Suprapubic skin (tissue), 4 donors: ENCODE data around the gene SCYL1. TPM values are rescaled to one million over a fixed set of nuclear protein-coding genes. Genes with fewer than 3 reads are reported as not detected.

Experiments used
- DNase-seq, 2 donors: peaks; one replicate each; pipeline ENCODE4 v3.0.0-alpha.2; 2019; ENCODE audit warnings: low spot score in 2 of 2
- H3K27ac ChIP-seq: fragments of 200-600 bp; sonication (generic); one replicate; pipeline ENCODE4 v1.5.1; 2019
- H3K27me3 ChIP-seq: fragments of 200-600 bp; sonication (generic); one replicate; pipeline ENCODE4 v1.5.1; 2019
- H3K36me3 ChIP-seq: fragments of 200-600 bp; sonication (generic); one replicate; pipeline ENCODE4 v1.5.1; 2019
- H3K4me1 ChIP-seq: fragments of 200-600 bp; sonication (generic); one replicate; pipeline ENCODE4 v1.5.1; 2019
- H3K4me3 ChIP-seq: fragments of 200-600 bp; sonication (generic); one replicate; pipeline ENCODE4 v1.5.1; 2019; ENCODE audit warnings: mild to moderate bottlenecking
- H3K9me3 ChIP-seq: fragments of 200-600 bp; sonication (generic); one replicate; pipeline ENCODE4 v1.5.1; 2019
- CTCF ChIP-seq, 2 donors: fragments of 200-600 bp in 1 of 2; fragments of 450-650 bp in 1 of 2; sonication (generic) in 1 of 2; IDR thresholded peaks; one replicate each; pipeline ENCODE4 v1.5.1; 2016 to 2019; ENCODE audit warnings: antibody characterized with exemption in 2 of 2, mild to moderate bottlenecking in 1 of 2, moderate library complexity in 1 of 2
- EP300 ChIP-seq: sonication (generic); formaldehyde crosslinking; IDR thresholded peaks from one replicate; pipeline ENCODE4 v1.6.1; 2017; ENCODE audit warnings: antibody characterized with exemption
- POLR2A ChIP-seq, 2 donors: fragments of 450-650 bp; IDR thresholded peaks; one replicate each; pipeline ENCODE4 v1.6.1; 2017; ENCODE audit warnings: antibody characterized with exemption in 2 of 2, mild to moderate bottlenecking in 2 of 2, moderate library complexity in 2 of 2
- POLR2AphosphoS5 ChIP-seq, 3 donors: sonication (generic); formaldehyde crosslinking; IDR thresholded peaks; one replicate each; pipeline ENCODE4 v1.6.1; 2017; ENCODE audit warnings: antibody characterized with exemption in 3 of 3
- WGBS: methylation state at CpG from one replicate; pipeline ENCODE4 v1.1.5; 2018; 5-methylcytosine and 5-hydroxymethylcytosine counted together
- total RNA-seq, 4 donors: library from RNA; depleted of rRNA; stranded (reverse); fragments of >200 nt; gene quantifications; one replicate each; pipeline ENCODE4 v1.1.0, GENCODE V29; 2016

Gene SCYL1
- total RNA-seq, 4 donors from 2014 or later, result 63.2 to 83.6 (median 78.4) TPM

DNA sequence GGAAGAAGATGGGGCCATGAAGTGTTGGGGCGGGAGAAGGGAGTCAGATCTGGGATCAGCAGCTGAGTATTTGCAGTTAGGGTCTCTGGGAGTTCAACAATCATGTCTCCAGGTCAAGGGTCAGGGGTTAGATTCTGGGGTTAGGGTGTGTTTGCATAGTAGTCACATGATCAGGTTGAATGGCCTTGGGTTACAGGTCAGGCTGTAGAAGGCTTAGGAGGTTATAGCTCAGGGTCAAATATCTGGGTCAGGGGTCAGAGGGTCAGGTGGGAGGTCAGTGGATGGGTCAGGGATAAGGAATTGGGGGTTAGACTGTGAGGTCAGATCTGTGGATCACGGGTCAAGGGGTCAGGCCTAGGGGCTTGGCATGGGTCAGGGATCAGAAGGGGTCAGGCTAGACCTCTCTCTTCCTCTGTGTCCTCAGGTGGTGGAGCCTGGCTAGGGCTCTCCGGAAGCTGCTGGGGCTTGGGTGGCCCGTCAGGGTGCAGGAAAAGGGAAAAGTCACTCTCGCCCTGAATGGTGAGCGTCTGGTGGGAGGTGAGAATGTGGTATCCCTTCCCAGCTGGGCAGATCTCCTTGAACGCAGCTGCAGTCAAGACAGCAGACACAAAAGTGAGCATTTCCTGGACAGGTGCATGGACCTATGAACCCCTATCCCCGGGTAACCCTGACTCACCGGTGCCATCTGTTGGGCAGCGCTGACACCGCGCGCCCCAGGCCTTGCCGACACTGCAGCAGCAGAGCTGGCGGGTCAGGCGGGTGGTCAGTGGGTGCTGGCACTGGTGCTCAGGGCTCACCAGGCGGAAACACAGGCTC, 26.9 kb downstream of the SCYL1 start:
- DNase-seq, result no peak
- H3K36me3 ChIP-seq, result peaks cover 14% of the 10 kb centered on the region
- no peak overlapping the region for H3K27ac ChIP-seq
- WGBS, result 89% methylated on average over 6 of the region's 17 CpGs
- TF ChIP-seq POLR2AphosphoS5 (IDR thresholded peaks at IDR 0.05) (no peak), CTCF (IDR thresholded peaks at IDR 0.05) (peak in 1 of 2 donors; percentile 56)
- H3K27me3 ChIP-seq, result no peaks in the 10 kb centered on the region
- no peak overlapping the region for H3K4me3 ChIP-seq
- H3K4me1 ChIP-seq, result peaks cover 53% of the 10 kb centered on the region
- H3K9me3 ChIP-seq, result no peaks in the 10 kb centered on the region

GRCh38 chr11:65552388-65552951, 27.6 kb downstream of the SCYL1 start:
- peaks cover 57% of the 10 kb centered on the region for H3K4me1 ChIP-seq
- peaks cover 14% of the 10 kb centered on the region for H3K36me3 ChIP-seq
- no peak for DNase-seq
- TF ChIP-seq CTCF (IDR thresholded peaks at IDR 0.05) (no peak), POLR2A (IDR thresholded peaks at IDR 0.05) (no peak), POLR2AphosphoS5 (IDR thresholded peaks at IDR 0.05) (no peak), EP300 (no peak)
- H3K27me3 ChIP-seq, result no peaks in the 10 kb centered on the region
- no peak overlapping the region for H3K27ac ChIP-seq
- H3K9me3 ChIP-seq, result no peaks in the 10 kb centered on the region
- 89% methylated on average over 5 of the region's 9 CpGs for WGBS
- no peak overlapping the region for H3K4me3 ChIP-seq

- Histone ChIP-seq H3K9me3 (no peaks in the 10 kb centered on the region), H3K27me3 (no peaks in the 10 kb centered on the region), H3K4me1 (peaks cover 67% of the 10 kb centered on the region), H3K36me3 (peaks cover 14% of the 10 kb centered on the region), H3K4me3 (no peak overlapping the region), H3K27ac (no peak overlapping the region)
- WGBS, result 55% methylated on average over 11 of the region's 37 CpGs
- TF ChIP-seq POLR2A (IDR thresholded peaks at IDR 0.05), result no peak
- TF ChIP-seq POLR2AphosphoS5 (IDR thresholded peaks at IDR 0.05), result no peak
- TF ChIP-seq CTCF (IDR thresholded peaks at IDR 0.05), result no peak
- TF ChIP-seq EP300, result no peak
- no peak for DNase-seq
Observed at GRCh38 chr11:65553301-65554001, 28.6 kb downstream of the SCYL1 start.

DNA sequence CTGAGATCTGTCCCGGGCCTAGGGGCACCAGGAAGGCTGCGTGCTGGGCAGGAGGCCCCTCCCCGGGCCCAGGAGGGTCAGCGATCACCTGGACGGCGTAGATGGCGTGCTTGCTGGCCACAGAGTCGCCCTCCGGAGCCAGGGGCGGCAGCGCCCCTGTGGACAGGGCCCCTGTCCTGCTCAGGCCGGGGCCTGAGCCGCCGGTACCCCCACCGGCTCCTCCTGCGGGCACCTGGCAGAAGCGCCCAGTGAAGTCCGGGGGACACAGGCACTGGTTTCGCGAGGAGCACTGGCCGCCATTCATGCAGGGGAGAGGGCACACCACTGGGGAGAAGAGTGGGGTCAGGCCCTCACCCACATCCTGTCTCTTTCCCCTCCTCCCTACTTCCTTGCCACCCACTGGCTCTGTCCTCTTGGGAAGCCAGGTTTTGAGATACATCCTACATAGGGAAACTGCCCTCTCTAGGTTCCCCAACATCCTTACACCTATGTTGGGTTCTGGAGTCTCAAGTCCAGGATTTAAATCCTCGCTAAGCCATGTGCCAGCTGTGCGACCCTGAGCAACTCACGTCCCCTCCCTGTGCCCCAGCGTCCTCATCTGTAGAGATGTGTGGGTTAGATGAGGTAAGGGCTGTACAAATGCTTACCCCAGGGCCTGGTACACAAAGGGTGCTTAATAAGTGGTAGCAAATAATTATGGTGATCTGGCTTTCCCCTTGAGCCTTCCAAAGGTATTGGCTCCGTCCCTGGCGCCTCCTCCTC, 29.4 kb downstream of the SCYL1 start:
- H3K4me1 ChIP-seq, result peaks cover 75% of the 10 kb centered on the region
- WGBS, result 76% methylated on average over 10 of the region's 27 CpGs

More for the DNA sequence above, 29.4 kb downstream of the SCYL1 start:
- H3K27me3 ChIP-seq, result no peaks in the 10 kb centered on the region
- H3K4me3 ChIP-seq, result no peak overlapping the region
- peaks cover 8% of the 10 kb centered on the region for H3K36me3 ChIP-seq
- TF ChIP-seq POLR2AphosphoS5 (IDR thresholded peaks at IDR 0.05) (no peak), CTCF (IDR thresholded peaks at IDR 0.05) (no peak), POLR2A (IDR thresholded peaks at IDR 0.05) (no peak), EP300 (no peak)
- DNase-seq, result no peak
- no peaks in the 10 kb centered on the region for H3K9me3 ChIP-seq
- no peak overlapping the region for H3K27ac ChIP-seq
